Inflammatory macrophage treated with lipopolysaccharide for 1 hour (primary cell): Measurements from ENCODE around the gene SLC1A4.

Source experiments
- DNase-seq, 2 donors: peaks; one replicate each; pipeline ENCODE4 v3.0.0-alpha.2; 2020 to 2022

The SLC1A4 gene

DNA sequence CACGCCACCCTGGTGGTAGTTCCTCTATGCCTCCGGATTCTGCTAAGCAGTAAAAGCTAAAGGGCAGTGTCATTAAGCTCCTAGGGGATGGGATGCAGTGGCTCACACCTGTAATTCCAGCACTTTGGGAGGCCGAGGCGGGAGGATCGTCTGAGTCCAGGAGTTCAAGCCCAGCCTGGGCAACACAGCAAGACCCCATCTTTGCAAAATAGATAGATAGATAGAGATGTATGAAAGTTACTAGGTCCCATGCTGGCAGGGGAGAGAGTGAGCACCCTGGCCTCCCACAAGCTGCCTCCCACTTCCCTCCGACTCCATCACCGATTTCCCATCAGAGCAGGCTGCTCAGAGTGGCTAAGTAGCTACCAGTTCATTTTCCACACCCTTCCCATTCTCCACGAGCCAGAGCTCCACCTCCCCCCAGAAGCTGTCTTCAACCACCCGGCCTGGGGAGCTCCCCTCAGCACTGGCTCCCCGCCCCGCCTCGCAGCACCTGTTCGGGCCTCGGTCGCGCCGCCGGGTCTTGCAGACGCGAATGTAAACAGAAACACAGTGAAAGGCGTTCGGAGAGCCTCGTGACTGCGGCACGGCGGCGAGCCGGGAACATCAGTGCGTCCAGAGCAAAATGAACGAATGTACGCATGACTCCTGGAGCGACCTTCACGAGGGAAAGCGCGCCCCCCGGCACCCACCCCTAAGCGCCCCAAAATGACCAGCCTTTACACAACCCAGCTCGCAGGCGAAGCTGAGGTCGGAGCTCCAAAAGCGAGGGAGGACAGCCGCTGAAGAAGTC, 66.4 kb downstream of the SLC1A4 start:
- DNase-seq: peak; percentile 25 to 56

DNA sequence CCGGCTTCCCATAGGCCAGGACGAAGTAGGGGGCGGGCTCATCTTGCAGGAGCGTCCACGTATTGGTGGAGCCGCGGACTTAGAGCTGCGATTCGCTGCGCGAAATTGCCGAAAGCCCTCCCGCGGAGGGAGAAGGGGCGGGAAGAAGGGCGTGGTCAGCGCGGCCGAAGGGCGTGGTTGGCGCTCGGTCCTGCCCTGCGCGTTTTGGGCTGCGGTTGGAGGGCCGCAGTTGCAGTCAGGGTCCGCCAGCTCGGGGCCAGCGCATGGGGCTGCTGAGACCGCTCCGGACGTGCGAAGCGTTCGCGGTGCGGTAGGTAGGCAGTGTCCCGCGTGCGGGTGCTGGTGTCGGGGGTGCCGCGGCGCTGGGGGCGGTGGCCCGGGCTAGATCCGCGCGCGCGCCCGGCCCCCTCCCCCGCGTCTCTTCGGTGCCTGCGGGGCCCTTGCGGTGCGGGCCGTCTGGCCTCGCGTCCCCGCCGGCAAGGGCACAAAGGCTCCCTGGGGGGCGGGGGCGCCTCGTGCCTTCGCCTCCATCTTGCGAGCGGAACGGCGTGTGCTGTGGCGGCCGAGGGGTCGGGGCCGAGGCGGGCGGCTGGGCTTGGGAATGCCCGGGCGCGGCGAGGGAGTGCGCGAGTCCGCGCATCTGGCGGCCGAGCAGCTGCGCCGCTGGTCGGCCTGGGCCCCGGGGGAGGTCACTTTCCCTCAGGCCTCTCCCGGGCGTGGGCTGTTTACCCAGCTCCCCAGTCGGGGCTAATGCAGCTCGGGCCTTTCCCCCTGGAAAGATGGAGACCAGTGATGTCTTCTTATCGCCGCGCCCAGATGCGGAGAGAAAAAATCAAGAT, 67.2 kb downstream of the SLC1A4 start, which contains the start of gene CEP68:
Gene CEP68, plus strand, starts transcription at position 202 of the 839 bp plus-strand sequence. CDS start 13,029 bp downstream, outside the sequence.
- DNase-seq: peak; percentile 96 to 98

DNA sequence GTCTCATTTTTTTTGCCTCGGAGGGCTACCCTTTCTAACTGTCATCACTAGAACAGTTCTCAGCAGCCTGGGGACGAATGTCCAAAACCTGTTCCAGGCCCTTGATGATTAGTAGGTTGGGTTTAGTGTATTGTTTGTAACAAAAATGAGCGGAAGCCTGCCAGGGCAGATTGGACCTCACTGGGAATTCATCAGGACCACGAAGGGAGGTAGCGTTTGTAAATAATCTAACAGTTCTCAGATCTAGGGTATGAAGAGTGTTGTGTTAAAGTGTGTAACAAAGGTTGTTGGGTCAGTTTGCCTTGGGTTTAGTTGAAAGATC, 67.8 kb downstream of the SLC1A4 start:
- no peak for DNase-seq

DNA sequence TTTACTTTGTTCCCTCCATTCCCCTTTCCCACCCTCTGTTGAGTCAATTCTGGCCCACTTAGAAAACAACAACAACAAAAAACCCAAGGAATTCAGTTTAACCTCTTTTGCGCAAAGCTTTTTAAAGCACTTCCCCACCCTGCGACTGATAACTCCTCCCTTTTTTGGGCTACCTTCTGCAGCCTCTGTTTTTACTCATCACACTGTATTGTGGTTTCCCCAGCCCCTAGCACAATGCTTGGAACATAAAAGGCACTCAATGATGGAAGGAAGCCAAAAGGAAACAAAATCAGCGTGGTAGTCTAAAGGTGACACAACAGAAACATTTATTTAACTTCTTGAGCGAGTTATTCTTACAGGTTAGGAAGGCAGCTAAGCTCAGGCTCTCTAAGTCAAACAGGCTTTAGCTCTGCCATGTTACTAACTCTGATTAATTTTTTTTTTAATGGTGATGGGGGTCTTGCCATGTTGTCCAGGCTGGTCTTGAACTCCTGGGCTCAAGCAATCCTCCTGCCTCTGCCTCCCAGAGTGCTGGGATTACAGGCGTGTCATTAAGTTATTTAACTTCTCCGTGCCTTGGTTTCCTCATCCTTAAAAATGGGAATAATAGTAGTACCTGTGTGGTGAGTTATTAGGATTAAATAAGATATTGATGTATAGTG, 68.3 kb downstream of the SLC1A4 start:
- peak; percentile 44 to 49 for DNase-seq

DNA sequence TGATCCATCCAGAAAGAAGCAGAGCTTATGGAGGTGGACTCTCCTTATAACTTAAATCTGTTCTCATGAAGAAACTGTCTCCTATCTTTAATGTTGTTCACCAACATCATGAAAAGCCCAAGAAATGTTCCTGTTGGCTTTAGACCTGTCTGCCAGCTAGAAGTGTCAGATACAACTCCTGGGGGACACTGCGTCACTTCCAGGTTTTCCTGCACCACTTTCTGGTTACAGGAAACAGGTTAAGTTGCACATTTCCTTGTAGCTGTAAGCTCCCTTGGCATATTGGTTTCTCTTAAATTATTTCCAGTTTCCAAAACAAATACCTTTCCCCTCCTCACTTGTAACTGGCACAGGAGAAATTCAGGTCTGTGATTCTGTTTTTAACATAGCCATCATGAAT, 69.9 kb downstream of the SLC1A4 start:
- no peak for DNase-seq

DNA sequence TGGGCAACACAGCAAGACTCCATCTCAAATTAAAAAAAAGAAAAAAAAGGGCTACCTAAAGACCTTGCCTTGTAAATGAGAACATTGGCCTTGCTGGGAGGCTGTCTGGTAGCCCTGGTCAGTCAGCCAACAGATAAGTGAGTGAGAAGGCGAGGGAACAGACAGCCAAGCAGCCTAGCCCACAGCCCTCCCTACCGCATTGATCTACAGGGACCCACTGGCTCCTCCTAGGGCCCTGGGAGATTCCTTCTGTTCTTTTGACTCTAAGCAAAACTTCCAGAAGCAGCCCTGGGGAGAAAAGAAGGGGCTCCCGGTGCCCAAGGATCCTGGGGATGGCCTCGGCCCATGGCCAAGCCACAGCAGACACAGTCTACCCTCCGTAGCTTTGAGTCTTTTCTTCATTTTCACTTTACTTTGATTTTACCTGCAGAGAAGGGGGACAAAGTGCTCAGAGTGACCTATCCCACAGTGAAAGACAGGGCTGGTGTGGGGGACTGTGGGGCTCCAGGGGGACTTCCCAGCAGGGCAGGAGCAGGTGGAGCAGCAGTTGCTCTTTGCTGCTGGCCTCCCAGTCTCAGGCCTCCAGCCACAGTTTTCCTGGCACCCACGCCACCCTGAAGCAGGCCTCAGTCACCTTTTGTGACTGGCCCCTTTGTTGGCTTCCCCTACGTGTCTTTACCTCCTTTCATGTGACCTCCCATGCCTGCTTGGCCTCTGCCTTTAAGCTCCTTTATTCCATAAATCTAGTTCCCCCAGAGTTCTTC, 72.1 kb downstream of the SLC1A4 start:
- DNase-seq: no peak

DNA sequence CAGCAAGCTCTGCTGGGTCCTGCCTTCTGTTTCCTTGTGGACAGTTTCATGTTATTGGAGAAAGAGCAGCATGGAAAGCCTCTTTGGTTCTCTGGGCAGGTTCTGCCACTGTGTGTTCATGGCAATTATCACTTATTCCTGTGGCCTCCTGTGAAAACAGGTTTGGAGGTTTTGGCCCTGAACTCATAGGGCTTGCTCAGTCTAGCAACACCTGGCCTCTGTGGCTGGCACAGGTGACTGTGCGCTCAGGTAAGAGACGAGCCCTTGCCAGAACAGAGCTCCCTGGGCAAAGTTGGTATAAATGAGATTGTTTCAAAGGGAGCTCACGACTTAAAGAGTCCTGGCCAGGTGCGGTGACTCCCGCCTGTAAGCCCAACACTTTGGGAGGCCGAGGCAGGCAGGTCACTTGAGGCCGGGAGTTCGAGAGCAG, 72.7 kb downstream of the SLC1A4 start:
- DNase-seq: no peak

DNA sequence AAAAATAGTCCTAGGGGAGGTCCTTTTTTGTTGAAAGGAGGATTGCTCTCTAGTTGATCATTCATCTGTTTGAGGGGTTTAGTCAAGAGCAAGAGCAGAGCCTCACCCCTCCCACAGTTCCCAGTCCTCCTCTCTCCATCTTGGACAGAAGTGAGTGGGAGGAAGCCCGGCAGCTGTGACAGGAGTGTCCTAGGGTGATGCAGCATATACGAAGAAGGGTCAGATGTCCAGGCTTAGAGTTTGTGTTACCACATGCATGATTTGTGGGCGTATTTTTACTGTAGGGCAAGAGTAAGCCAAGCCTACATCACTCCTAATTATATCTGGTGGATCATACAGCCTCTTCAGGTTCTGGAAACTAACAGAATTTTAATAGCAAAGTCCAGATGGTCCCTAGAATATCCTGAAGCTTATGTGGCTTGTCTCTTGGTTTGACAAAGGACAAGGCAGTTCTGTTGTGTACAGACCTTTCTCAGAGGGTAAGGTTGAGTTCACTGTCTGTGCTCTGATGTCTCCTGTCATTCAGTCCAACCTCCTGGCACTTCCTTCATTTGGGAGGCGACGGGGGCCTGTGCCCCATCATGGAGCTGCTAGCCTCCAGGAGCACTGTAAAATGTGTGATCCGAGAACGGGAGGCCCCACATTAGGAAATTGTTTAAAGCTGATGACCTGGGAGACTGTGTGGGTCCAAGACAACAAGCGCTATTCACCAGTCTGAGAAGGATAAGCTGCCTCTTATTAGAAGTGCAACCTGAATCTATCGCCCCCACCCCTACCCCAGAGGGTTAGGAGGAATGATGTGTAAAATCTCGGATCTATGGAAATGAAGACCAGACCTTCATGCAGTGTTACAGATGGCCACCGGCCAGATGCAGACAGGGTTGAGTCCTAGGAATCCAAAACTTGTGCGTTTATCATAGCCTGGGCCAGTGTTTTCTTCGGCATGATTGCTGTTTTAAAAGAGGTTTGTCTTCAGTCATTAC, 73.9 kb downstream of the SLC1A4 start:
- peak; percentile 77 to 91 for DNase-seq

DNA sequence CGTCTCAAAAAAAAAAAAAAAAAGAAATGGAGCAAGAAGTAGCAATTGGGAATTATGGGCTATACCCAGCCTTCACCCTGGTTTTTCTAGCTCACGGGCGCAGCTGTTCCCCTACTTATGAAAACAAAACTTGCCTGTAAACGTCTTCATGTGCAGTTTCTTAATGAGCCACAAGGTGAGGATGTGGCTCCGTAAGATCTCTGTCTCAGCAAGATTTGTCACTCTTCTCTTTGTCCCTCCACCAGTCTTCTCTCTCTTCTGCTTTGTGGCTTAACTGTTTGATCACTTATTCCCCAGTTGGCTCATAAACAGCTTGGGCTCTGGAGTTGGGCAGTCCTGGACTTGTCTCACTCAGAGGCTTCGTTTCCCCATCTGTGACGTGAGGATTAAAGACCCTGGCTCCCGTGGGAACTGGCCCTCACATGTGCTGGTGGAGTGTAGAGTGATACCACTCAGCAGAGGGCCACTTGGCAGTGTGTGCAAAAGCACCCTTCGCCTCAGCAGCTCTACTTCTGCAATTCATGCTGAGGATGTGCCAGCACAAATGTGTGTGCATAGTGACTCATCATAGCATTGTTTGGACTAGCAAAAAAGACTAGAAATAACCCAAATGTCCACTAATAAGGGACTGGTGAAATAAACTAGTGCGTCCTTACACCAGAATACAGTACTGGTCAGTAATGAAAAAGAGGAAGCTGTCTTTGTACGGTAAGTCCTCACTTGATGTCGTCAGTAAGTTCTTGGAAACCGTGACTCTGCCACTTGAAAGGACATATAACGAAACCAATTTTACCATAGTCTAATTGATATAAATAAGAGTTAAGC, 75.7 kb downstream of the SLC1A4 start:
- DNase-seq: peak; percentile 87 to 95

DNA sequence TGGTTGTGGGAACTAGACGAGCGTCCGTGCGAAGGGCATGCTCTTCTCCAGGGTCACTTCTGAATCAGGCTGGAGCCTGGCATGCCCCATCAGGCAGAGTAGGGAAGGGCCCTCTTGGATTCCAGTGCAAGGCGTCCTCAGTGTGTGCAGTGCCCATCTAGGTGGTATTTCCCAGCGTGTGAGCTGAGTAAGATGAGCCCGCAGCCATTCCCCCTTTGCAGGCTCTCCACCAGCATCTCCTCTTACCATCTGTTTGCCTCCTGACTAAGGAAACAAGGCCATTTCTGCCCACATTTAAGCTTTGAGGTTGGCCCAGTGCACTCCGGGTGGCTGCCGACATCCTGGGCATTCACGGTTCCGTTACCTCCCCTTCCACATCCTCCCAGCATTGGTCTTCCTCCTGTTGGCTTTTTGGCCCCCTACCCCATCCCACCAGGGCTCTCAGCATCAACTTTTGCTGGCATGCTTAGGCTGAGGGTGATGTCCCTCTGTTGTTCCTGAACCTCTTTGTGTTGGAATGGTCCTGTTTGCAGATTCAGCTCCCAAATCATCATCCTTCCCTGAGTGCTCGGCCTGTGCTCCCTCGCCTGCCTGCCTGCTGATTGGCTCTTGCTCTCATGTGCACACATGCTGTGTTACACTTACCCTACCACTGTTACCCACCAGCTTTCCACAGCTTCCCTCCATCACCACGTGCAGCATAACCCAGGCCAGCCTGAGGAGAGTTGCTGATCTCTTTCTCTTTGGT, 78.8 kb downstream of the SLC1A4 start:
- DNase-seq: no peak

DNA sequence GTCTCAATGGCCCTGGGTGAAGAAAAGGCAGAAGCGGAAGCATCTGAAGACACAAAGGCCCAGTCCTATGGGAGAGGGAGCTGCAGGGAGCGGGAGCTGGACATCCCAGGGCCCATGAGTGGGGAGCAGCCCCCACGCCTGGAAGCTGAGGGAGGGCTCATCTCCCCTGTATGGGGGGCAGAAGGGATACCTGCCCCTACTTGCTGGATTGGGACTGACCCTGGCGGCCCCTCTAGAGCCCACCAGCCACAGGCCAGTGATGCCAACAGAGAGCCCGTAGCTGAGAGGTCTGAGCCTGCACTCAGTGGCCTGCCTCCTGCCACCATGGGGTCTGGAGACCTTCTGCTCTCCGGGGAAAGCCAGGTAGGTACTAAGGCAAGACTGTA, 80.2 kb downstream of the SLC1A4 start:
- no peak for DNase-seq

DNA sequence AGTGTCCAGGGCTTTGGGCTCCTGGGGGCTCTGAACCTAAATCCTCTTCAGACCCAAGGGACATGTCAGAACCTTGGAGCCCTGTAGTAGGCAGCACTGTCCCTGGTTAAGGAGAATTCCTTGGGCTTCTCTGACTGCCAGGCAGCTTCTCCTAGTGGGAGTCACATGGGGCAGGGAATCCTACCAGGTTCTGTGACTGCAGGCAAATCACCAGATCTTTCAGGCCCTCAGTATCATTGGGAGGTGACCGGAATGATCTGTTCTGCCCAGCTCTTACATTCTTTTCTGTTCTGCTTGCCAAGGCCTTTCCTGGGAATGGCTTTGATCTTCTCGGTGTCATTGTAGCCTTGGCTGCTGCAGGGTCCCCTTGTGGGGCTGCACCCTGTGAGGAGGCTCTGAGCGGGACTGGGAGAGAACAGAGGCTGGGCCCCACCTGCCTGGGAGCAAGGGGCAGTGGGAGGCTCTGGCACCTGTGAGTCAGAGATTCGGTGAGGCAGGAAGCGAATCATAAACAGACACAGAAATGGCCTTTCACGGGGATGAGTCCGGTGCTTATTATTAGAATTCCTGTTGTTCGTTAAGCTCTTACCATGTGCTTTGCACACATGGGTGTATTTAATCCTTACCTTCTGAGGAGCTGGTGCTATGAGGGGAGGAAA, 81.1 kb downstream of the SLC1A4 start:
- no peak for DNase-seq

DNA sequence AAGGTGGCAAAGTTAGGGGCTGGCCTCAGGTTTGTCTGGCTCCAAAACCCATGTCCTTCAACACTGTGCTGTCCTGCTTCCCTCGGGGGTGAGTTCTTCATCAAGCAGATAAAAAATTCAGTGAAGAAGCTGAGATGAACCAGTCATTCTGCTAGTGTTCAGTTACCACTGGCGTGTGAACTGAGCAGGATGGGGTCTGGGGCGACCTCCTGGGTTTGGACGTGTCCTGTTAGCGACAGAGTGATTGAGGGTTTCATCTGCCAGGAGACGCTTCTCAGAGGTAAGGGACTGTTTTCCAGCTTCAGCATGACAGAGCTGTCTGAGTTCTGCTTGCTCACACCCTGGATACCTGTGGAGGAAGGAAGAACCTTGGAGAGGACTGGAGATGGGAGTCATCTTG, 81.7 kb downstream of the SLC1A4 start:
- no peak for DNase-seq

DNA sequence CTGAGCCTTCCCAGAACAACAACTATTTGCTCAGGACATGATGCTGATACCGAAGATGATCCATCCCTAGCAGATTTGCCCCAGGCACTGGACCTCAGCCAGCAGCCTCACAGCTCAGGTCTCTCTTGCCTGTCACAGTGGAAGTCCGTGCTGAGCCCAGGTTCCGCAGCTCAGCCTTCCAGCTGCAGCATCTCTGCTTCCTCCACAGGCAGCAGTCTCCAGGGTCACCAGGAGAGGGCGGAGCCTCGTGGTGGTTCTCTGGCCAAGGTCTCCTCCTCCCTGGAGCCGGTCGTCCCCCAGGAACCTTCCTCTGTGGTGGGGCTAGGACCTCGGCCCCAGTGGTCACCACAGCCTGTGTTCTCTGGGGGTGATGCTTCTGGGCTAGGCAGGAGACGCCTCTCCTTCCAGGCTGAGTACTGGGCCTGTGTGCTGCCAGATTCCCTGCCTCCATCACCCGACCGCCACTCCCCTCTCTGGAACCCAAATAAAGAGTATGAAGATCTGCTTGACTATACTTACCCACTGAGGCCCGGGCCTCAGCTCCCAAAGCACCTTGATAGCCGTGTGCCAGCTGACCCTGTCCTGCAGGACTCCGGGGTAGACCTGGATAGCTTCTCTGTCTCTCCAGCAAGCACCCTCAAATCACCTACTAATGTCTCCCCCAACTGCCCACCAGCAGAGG, 82.4 kb downstream of the SLC1A4 start:
- DNase-seq: no peak

DNA sequence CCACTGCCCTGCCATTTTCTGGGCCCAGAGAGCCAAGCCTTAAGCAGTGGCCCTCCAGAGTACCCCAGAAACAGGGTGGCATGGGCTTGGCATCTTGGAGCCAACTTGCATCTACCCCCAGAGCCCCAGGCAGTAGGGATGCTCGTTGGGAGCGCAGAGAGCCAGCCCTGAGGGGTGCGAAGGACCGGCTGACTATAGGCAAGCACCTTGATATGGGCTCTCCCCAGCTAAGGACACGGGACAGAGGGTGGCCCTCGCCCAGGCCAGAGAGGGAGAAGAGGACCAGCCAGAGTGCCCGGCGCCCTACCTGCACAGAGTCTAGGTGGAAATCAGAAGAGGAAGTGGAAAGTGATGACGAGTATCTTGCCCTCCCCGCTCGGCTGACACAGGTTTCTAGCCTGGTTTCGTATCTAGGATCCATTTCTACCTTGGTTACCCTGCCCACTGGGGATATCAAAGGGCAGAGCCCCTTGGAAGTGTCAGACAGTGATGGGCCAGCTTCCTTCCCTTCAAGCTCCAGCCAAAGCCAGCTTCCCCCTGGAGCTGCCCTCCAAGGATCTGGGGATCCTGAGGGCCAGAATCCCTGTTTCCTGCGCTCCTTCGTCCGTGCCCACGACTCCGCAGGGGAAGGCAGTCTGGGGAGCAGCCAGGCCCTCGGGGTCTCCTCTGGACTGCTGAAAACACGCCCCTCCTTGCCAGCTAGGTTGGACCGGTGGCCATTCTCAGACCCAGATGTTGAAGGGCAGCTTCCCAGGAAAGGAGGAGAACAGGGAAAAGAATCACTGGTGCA, 83.2 kb downstream of the SLC1A4 start:
- DNase-seq: no peak
